HUES64 (cell line): Measurements from ENCODE around the gene IPMK.
"Not testable (repeated sequence)": the region's sequence is repeated elsewhere in the genome, so short reads cannot be mapped to it uniquely, and the experiment has no call there.

Experiments
- H3K27ac ChIP-seq: 2 replicates; pipeline ENCODE4 v1.7.0; 2013; ENCODE audit warnings: low read depth, low read length, inconsistent platforms
- H3K27me3 ChIP-seq: 2 replicates; pipeline ENCODE4 v1.6.1; 2013; ENCODE audit warnings: mild to moderate bottlenecking, low read length; ENCODE audit not compliant: insufficient read depth
- H3K36me3 ChIP-seq: 2 replicates; pipeline ENCODE4 v1.6.1; 2013; ENCODE audit warnings: mild to moderate bottlenecking, low read length; ENCODE audit not compliant: insufficient read depth
- H3K4me1 ChIP-seq: 2 replicates; pipeline ENCODE4 v1.6.1; 2013; ENCODE audit warnings: mild to moderate bottlenecking, low read length, moderate library complexity; ENCODE audit not compliant: insufficient read depth
- H3K4me3 ChIP-seq: 2 replicates; pipeline ENCODE4 v1.5.1; 2013; ENCODE audit warnings: mild to moderate bottlenecking, low read length, moderate library complexity
- H3K9ac ChIP-seq: 2 replicates; pipeline ENCODE4 v1.6.1; 2013; ENCODE audit warnings: mild to moderate bottlenecking, low read depth, low read length
- H3K9me3 ChIP-seq: 2 replicates; pipeline ENCODE4 v1.6.1; 2013; ENCODE audit warnings: low read depth, low read length; ENCODE audit not compliant: insufficient read depth
- WGBS: fragments of 150-250, 120-280 bp; methylation state at CpG from one replicate; pipeline ENCODE4 v1.1.7; 2013; ENCODE audit warnings: missing lambda C conversion rate; 5-methylcytosine and 5-hydroxymethylcytosine counted together

Gene IPMK

GRCh38 chr10:58179238-58179637 is 88.5 kb downstream of the IPMK start:
- WGBS = 92% methylated on average over 2 of the region's 2 CpGs
- H3K9me3 ChIP-seq = no peaks in the 10 kb centered on the region
- no peaks in the 10 kb centered on the region for H3K27me3 ChIP-seq
- H3K4me3 ChIP-seq = no peak overlapping the region
- H3K9ac ChIP-seq = no peak overlapping the region
- no peaks in the 10 kb centered on the region for H3K36me3 ChIP-seq
- H3K27ac ChIP-seq = no peak overlapping the region
- H3K4me1 ChIP-seq = no peaks in the 10 kb centered on the region

GRCh38 chr10:58178811-58179210 is 88.9 kb downstream of the IPMK start:
- Histone ChIP-seq H3K9ac (no peak overlapping the region), H3K27me3 (no peaks in the 10 kb centered on the region), H3K4me1 (no peaks in the 10 kb centered on the region), H3K36me3 (no peaks in the 10 kb centered on the region), H3K9me3 (no peaks in the 10 kb centered on the region), H3K4me3 (no peak overlapping the region), H3K27ac (no peak overlapping the region)
- WGBS = 100% methylated on average over 1 of the region's 1 CpG

GRCh38 chr10:58177362-58177947 is 90.2 kb downstream of the IPMK start:
- Histone ChIP-seq H3K9me3 (no peaks in the 10 kb centered on the region), H3K27ac (no peak overlapping the region), H3K27me3 (no peaks in the 10 kb centered on the region), H3K4me1 (no peaks in the 10 kb centered on the region), H3K36me3 (no peaks in the 10 kb centered on the region), H3K4me3 (no peak overlapping the region), H3K9ac (no peak overlapping the region)
- WGBS = 100% methylated on average over 1 of the region's 3 CpGs

GRCh38 chr10:58175990-58176900 is 91.4 kb downstream of the IPMK start:
- WGBS = 64% methylated on average over 2 of the region's 2 CpGs
- no peaks in the 10 kb centered on the region for H3K27me3 ChIP-seq
- no peak overlapping the region for H3K4me3 ChIP-seq
- H3K27ac ChIP-seq = no peak overlapping the region
- no peaks in the 10 kb centered on the region for H3K4me1 ChIP-seq
- no peak overlapping the region for H3K9ac ChIP-seq
- H3K9me3 ChIP-seq = no peaks in the 10 kb centered on the region
- H3K36me3 ChIP-seq = no peaks in the 10 kb centered on the region

- Histone ChIP-seq H3K9ac (no peak overlapping the region), H3K4me3 (no peak overlapping the region), H3K27ac (no peak overlapping the region), H3K36me3 (no peaks in the 10 kb centered on the region), H3K9me3 (no peaks in the 10 kb centered on the region), H3K4me1 (no peaks in the 10 kb centered on the region), H3K27me3 (no peaks in the 10 kb centered on the region)
- WGBS = 89% methylated on average over 5 of the region's 5 CpGs
Measured at GRCh38 chr10:58174831-58175230, 92.9 kb downstream of the IPMK start.

- Histone ChIP-seq H3K36me3 (no peaks in the 10 kb centered on the region), H3K9me3 (no peaks in the 10 kb centered on the region), H3K4me3 (no peak overlapping the region), H3K27ac (no peak overlapping the region), H3K9ac (no peak overlapping the region), H3K27me3 (no peaks in the 10 kb centered on the region), H3K4me1 (no peaks in the 10 kb centered on the region)
- WGBS = 76% methylated on average over 2 of the region's 2 CpGs
Measured at GRCh38 chr10:58173391-58173790, 94.3 kb downstream of the IPMK start.

GRCh38 chr10:58171146-58171545 is 96.5 kb downstream of the IPMK start:
- H3K27ac ChIP-seq = no peak overlapping the region
- H3K27me3 ChIP-seq = no peaks in the 10 kb centered on the region
- H3K4me1 ChIP-seq = no peaks in the 10 kb centered on the region
- H3K36me3 ChIP-seq = no peaks in the 10 kb centered on the region
- no peak overlapping the region for H3K4me3 ChIP-seq
- WGBS = 100% methylated on average over 1 of the region's 1 CpG
- no peak overlapping the region for H3K9ac ChIP-seq
- H3K9me3 ChIP-seq = no peaks in the 10 kb centered on the region

- Histone ChIP-seq H3K4me3 (no peak overlapping the region), H3K36me3 (no peaks in the 10 kb centered on the region), H3K9me3 (no peaks in the 10 kb centered on the region), H3K4me1 (no peaks in the 10 kb centered on the region), H3K27me3 (no peaks in the 10 kb centered on the region), H3K27ac (no peak overlapping the region), H3K9ac (no peak overlapping the region)
- 89% methylated on average over 4 of the region's 4 CpGs for WGBS
Measured at GRCh38 chr10:58164517-58164916, 103.2 kb downstream of the IPMK start.

GRCh38 chr10:58158806-58159205 is 108.9 kb downstream of the IPMK start:
- H3K27me3 ChIP-seq = no peaks in the 10 kb centered on the region
- no peak overlapping the region for H3K4me3 ChIP-seq
- 92% methylated on average over 4 of the region's 4 CpGs for WGBS
- no peaks in the 10 kb centered on the region for H3K36me3 ChIP-seq
- H3K4me1 ChIP-seq = no peaks in the 10 kb centered on the region
- H3K9me3 ChIP-seq = no peaks in the 10 kb centered on the region
- H3K27ac ChIP-seq = no peak overlapping the region
- H3K9ac ChIP-seq = no peak overlapping the region

GRCh38 chr10:58157076-58157766 is 110.5 kb downstream of the IPMK start:
- Histone ChIP-seq H3K36me3 (no peaks in the 10 kb centered on the region), H3K9me3 (no peaks in the 10 kb centered on the region), H3K4me1 (peaks cover 7% of the 10 kb centered on the region; the same call in 1 of the 2 replicates), H3K27ac (no peak overlapping the region), H3K4me3 (no peak overlapping the region), H3K9ac (no peak overlapping the region), H3K27me3 (no peaks in the 10 kb centered on the region)
- 95% methylated on average over 6 of the region's 7 CpGs for WGBS

- H3K4me3 ChIP-seq, H3K9me3 ChIP-seq, H3K9ac ChIP-seq, H3K4me1 ChIP-seq, H3K27ac ChIP-seq, H3K27me3 ChIP-seq, H3K36me3 ChIP-seq: not testable (repeated sequence)
- WGBS = 92% methylated on average over 2 of the region's 2 CpGs
Measured at GRCh38 chr10:58155941-58156340, 111.8 kb downstream of the IPMK start.
